Measurements from ENCODE around the gene EEFSEC.

The EEFSEC gene

DNA sequence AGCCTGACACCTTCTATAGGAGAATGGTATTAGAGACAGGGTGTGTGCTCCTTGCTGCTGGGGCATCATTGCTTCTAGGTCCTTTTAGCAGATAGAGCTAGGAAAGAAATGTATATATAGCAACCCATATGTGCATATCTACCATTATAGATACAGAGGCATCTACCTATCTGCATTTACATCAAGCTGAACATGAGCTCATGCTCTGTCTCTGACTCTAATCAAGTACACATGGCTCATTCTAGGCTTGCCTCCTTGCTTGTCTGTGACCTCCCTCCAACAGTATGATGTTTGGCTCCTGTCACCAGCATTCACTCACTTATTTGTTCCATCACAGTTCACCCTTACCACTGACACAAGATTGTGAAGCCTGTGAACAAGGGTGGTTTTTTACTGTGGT is 133.4 kb downstream of the EEFSEC start:
- H3K4me3 ChIP-seq (ENCODE audit: low read length) = no peak overlapping the region
- H3K36me3 ChIP-seq (ENCODE audit: control insufficient read depth, insufficient read depth, low read length) = no peaks in the 10 kb centered on the region
- H2BK15ac ChIP-seq (replicated peaks; ENCODE audit: low read depth) = no peak overlapping the region
- no peak overlapping the region for H3K23ac ChIP-seq (ENCODE audit: low read length)
- H3K79me2 ChIP-seq (ENCODE audit: control insufficient read depth, insufficient read depth, low read length) = no peaks in the 10 kb centered on the region
- H2BK120ac ChIP-seq (ENCODE audit: low read depth, low read length) = no peak overlapping the region
- H3K4ac ChIP-seq (ENCODE audit: low read depth, low read length) = no peak overlapping the region
- H3K9ac ChIP-seq (ENCODE audit: low read length) = no peak overlapping the region
- H3K4me1 ChIP-seq (ENCODE audit: control insufficient read depth, low read depth, low read length) = no peaks in the 10 kb centered on the region
- H2BK5ac ChIP-seq (ENCODE audit: low read length) = no peak overlapping the region
- no peak overlapping the region for H4K8ac ChIP-seq (ENCODE audit: low read depth, low read length)
- no peaks in the 10 kb centered on the region for H3K27me3 ChIP-seq (ENCODE audit: insufficient read depth, low read length, poor library complexity)
- H4K5ac ChIP-seq (ENCODE audit: low read length) = no peak overlapping the region
- no peak overlapping the region for H3K18ac ChIP-seq (ENCODE audit: low read length)
- no peak overlapping the region for H3K56ac ChIP-seq (ENCODE audit: low read length)
- no peak for DNase-seq
- no peak overlapping the region for H3K4me2 ChIP-seq (ENCODE audit: low read length)
- H3K27ac ChIP-seq (ENCODE audit: low read depth, low read length) = no peak overlapping the region
- no peak overlapping the region for H2AK5ac ChIP-seq (ENCODE audit: low read length)
- H3K79me1 ChIP-seq (ENCODE audit: low read length) = no peaks in the 10 kb centered on the region

DNA sequence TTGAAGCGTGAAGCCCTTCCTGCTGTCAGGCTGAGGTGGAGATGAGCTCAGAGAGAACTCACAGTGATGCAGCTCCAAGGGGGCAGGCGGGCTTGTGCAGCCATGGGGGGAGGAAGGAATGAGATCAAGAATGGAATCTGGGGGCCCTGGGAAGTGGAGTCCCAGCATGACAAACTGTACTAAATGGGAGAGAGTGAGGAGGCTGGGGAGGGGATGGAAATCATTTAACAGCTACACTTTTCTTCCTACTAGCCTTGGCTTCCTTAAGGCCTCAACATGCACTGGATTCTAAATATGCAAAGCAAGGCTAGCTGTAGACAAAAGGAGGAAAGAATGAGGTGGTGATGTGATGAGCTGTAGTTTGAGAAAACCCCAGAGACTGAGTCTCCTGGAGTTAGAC is 133.9 kb downstream of the EEFSEC start:
- no peak overlapping the region for H3K56ac ChIP-seq (ENCODE audit: low read length)
- no peak overlapping the region for H3K4me2 ChIP-seq (ENCODE audit: low read length)
- no peak overlapping the region for H4K8ac ChIP-seq (ENCODE audit: low read depth, low read length)
- no peaks in the 10 kb centered on the region for H3K79me1 ChIP-seq (ENCODE audit: low read length)
- no peak overlapping the region for H3K4me3 ChIP-seq (ENCODE audit: low read length)
- no peaks in the 10 kb centered on the region for H3K36me3 ChIP-seq (ENCODE audit: control insufficient read depth, insufficient read depth, low read length)
- no peak overlapping the region for H2AK5ac ChIP-seq (ENCODE audit: low read length)
- no peak overlapping the region for H3K23ac ChIP-seq (ENCODE audit: low read length)
- H2BK120ac ChIP-seq (ENCODE audit: low read depth, low read length) = no peak overlapping the region
- H3K4ac ChIP-seq (ENCODE audit: low read depth, low read length) = no peak overlapping the region
- no CpG with 5 or more reads among the region's 2 CpGs for WGBS (ENCODE audit: extremely low coverage, insufficient coverage, low lambda C conversion rate)
- DNase-seq = no peak
- H3K18ac ChIP-seq (ENCODE audit: low read length) = no peak overlapping the region
- H3K4me1 ChIP-seq (ENCODE audit: control insufficient read depth, low read depth, low read length) = no peaks in the 10 kb centered on the region
- H3K9ac ChIP-seq (ENCODE audit: low read length) = no peak overlapping the region
- no peaks in the 10 kb centered on the region for H3K27me3 ChIP-seq (ENCODE audit: insufficient read depth, low read length, poor library complexity)
- no peaks in the 10 kb centered on the region for H3K79me2 ChIP-seq (ENCODE audit: control insufficient read depth, insufficient read depth, low read length)
- no peak overlapping the region for H2BK15ac ChIP-seq (replicated peaks; ENCODE audit: low read depth)
- H4K5ac ChIP-seq (ENCODE audit: low read length) = no peak overlapping the region
- no peak overlapping the region for H3K27ac ChIP-seq (ENCODE audit: low read depth, low read length)
- no peak overlapping the region for H2BK5ac ChIP-seq (ENCODE audit: low read length)

DNA sequence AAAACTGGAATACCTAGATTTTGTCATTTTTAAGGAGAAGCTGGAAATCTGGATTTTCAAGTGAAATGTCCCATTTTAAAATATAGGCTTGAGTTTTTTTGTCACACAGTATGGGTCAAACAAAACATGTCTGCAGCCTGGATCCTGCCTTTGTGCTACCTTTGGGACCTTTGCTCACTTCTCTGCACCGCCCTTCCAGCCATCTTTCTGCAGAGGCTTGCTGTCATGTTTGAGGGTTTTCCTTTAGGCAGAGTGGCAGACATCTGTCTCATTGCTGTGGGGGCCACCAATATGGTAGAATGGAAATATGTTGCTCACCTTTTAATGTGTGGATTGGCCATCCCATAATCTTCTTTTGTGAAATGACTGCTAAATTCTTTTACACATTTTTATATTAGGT is 136.3 kb downstream of the EEFSEC start:
- DNase-seq = no peak
- Histone ChIP-seq H3K56ac (ENCODE audit: low read length) (no peak overlapping the region), H2BK5ac (ENCODE audit: low read length) (no peak overlapping the region)

DNA sequence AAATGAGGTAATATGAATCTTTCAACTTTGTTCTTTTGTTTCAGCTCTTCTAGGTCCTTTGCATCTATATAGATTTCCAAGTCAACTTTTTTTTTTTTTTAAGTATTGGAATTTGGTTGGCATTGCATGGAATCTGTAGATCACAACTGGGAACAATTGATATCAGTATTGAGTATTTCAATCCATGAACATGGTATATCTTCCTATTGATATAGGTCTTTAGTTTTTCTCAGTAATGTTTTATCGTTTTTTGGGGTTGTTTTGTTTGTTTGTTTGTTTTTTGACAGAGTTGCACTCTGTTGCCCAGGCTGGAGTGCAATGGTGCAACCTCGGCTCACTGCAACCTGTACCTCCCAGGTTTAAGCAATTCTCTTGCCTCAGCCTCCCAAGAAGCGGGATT is 137.2 kb downstream of the EEFSEC start:
- no peak overlapping the region for H3K27ac ChIP-seq (ENCODE audit: low read depth, low read length)
- H3K4me1 ChIP-seq (ENCODE audit: control insufficient read depth, low read depth, low read length) = no peaks in the 10 kb centered on the region
- no peak overlapping the region for H2BK5ac ChIP-seq (ENCODE audit: low read length)
- H3K79me1 ChIP-seq (ENCODE audit: low read length) = no peaks in the 10 kb centered on the region
- no peak overlapping the region for H2AK5ac ChIP-seq (ENCODE audit: low read length)
- no peak overlapping the region for H3K23ac ChIP-seq (ENCODE audit: low read length)
- no peak overlapping the region for H2BK15ac ChIP-seq (replicated peaks; ENCODE audit: low read depth)
- no peak overlapping the region for H3K18ac ChIP-seq (ENCODE audit: low read length)
- H2BK120ac ChIP-seq (ENCODE audit: low read depth, low read length) = no peak overlapping the region
- H3K36me3 ChIP-seq (ENCODE audit: control insufficient read depth, insufficient read depth, low read length) = no peaks in the 10 kb centered on the region
- no peak overlapping the region for H4K8ac ChIP-seq (ENCODE audit: low read depth, low read length)
- no CpG with 5 or more reads among the region's 3 CpGs for WGBS (ENCODE audit: extremely low coverage, insufficient coverage, low lambda C conversion rate)
- H3K79me2 ChIP-seq (ENCODE audit: control insufficient read depth, insufficient read depth, low read length) = no peaks in the 10 kb centered on the region
- H3K27me3 ChIP-seq (ENCODE audit: insufficient read depth, low read length, poor library complexity) = no peaks in the 10 kb centered on the region
- no peak overlapping the region for H3K4ac ChIP-seq (ENCODE audit: low read depth, low read length)
- no peak overlapping the region for H3K9ac ChIP-seq (ENCODE audit: low read length)
- no peak overlapping the region for H3K4me2 ChIP-seq (ENCODE audit: low read length)
- no peak overlapping the region for H3K56ac ChIP-seq (ENCODE audit: low read length)
- DNase-seq = no peak
- no peak overlapping the region for H3K4me3 ChIP-seq (ENCODE audit: low read length)
- H4K5ac ChIP-seq (ENCODE audit: low read length) = no peak overlapping the region

More for the DNA sequence above, 136.3 kb downstream of the EEFSEC start:
- no peak overlapping the region for H2BK15ac ChIP-seq (replicated peaks; ENCODE audit: low read depth)
- no peaks in the 10 kb centered on the region for H3K27me3 ChIP-seq (ENCODE audit: insufficient read depth, low read length, poor library complexity)
- H3K9ac ChIP-seq (ENCODE audit: low read length) = no peak overlapping the region
- no peak overlapping the region for H3K27ac ChIP-seq (ENCODE audit: low read depth, low read length)
- H3K79me1 ChIP-seq (ENCODE audit: low read length) = no peaks in the 10 kb centered on the region
- H3K79me2 ChIP-seq (ENCODE audit: control insufficient read depth, insufficient read depth, low read length) = no peaks in the 10 kb centered on the region
- no CpG with 5 or more reads among the region's 1 CpG for WGBS (ENCODE audit: extremely low coverage, insufficient coverage, low lambda C conversion rate)
- H3K4me2 ChIP-seq (ENCODE audit: low read length) = no peak overlapping the region
- no peaks in the 10 kb centered on the region for H3K4me1 ChIP-seq (ENCODE audit: control insufficient read depth, low read depth, low read length)
- no peak overlapping the region for H3K4me3 ChIP-seq (ENCODE audit: low read length)
- H3K36me3 ChIP-seq (ENCODE audit: control insufficient read depth, insufficient read depth, low read length) = no peaks in the 10 kb centered on the region
- H4K8ac ChIP-seq (ENCODE audit: low read depth, low read length) = no peak overlapping the region
- H3K4ac ChIP-seq (ENCODE audit: low read depth, low read length) = no peak overlapping the region
- H2AK5ac ChIP-seq (ENCODE audit: low read length) = no peak overlapping the region
- H4K5ac ChIP-seq (ENCODE audit: low read length) = no peak overlapping the region
- H2BK120ac ChIP-seq (ENCODE audit: low read depth, low read length) = no peak overlapping the region
- H3K23ac ChIP-seq (ENCODE audit: low read length) = no peak overlapping the region
- H3K18ac ChIP-seq (ENCODE audit: low read length) = no peak overlapping the region

DNA sequence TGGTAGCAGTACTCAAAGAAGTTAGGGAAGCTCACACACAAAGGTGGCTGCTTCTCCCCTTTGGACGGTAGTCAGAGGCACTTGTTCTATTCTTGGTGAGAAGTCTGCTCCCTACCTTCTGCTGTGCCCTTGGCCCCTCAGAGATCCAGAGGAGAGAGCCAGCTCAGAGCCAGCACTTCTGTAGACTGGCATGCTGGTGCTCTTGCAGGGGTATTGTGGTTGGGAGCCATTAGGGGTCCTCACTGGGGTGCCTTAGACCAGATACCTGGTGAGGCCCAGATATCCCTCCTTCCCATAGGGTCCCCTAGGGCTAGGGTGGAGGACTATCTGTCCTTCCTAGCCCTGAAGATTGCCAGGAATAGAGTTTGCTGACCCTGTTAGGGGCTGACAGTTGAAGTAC is 140.6 kb downstream of the EEFSEC start:
- H3K23ac ChIP-seq (ENCODE audit: low read length) = no peak overlapping the region
- H2BK5ac ChIP-seq (ENCODE audit: low read length) = no peak overlapping the region
- no peak overlapping the region for H3K4me3 ChIP-seq (ENCODE audit: low read length)
- no peak overlapping the region for H3K27ac ChIP-seq (ENCODE audit: low read depth, low read length)
- no peaks in the 10 kb centered on the region for H3K79me1 ChIP-seq (ENCODE audit: low read length)
- no peak overlapping the region for H3K9ac ChIP-seq (ENCODE audit: low read length)
- H3K4me2 ChIP-seq (ENCODE audit: low read length) = no peak overlapping the region
- H4K8ac ChIP-seq (ENCODE audit: low read depth, low read length) = no peak overlapping the region
- no peaks in the 10 kb centered on the region for H3K79me2 ChIP-seq (ENCODE audit: control insufficient read depth, insufficient read depth, low read length)
- no peak overlapping the region for H2BK15ac ChIP-seq (replicated peaks; ENCODE audit: low read depth)
- no peaks in the 10 kb centered on the region for H3K36me3 ChIP-seq (ENCODE audit: control insufficient read depth, insufficient read depth, low read length)
- H3K56ac ChIP-seq (ENCODE audit: low read length) = no peak overlapping the region
- no peak overlapping the region for H3K18ac ChIP-seq (ENCODE audit: low read length)
- no CpG with 5 or more reads among the region's 1 CpG for WGBS (ENCODE audit: extremely low coverage, insufficient coverage, low lambda C conversion rate)
- no peak overlapping the region for H2AK5ac ChIP-seq (ENCODE audit: low read length)
- H4K5ac ChIP-seq (ENCODE audit: low read length) = no peak overlapping the region
- no peaks in the 10 kb centered on the region for H3K27me3 ChIP-seq (ENCODE audit: insufficient read depth, low read length, poor library complexity)
- no peak overlapping the region for H2BK120ac ChIP-seq (ENCODE audit: low read depth, low read length)
- no peak overlapping the region for H3K4ac ChIP-seq (ENCODE audit: low read depth, low read length)
- H3K4me1 ChIP-seq (ENCODE audit: control insufficient read depth, low read depth, low read length) = no peaks in the 10 kb centered on the region
- no peak for DNase-seq

DNA sequence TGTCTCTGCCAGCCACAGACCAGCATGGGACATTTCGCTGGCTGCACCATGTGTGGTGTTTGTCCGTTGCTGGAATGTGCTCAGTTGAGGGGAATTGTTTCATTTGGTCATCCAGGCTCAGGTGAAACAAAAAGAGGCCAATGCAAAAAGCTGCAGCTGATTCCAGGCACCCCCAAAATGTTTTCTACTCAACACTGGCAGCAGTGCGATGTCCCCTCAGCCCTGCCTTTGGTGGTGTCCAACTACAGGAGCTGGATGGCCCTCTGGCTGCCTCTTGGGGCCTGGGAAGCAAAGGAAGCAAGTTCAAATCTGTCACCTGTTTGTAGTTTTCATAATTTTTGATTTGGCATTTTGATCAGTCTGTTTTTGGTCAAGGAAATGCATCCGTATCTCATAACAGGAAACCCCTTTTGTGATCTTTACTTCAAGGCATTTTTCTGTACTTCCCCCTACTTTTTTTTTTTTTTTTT is 141.8 kb downstream of the EEFSEC start:
- Histone ChIP-seq H3K27ac (ENCODE audit: low read depth, low read length) (no peak overlapping the region), H4K5ac (ENCODE audit: low read length) (no peak overlapping the region), H3K18ac (ENCODE audit: low read length) (no peak overlapping the region), H2BK120ac (ENCODE audit: low read depth, low read length) (no peak overlapping the region), H3K4ac (ENCODE audit: low read depth, low read length) (no peak overlapping the region), H3K36me3 (ENCODE audit: control insufficient read depth, insufficient read depth, low read length) (no peaks in the 10 kb centered on the region), H3K27me3 (ENCODE audit: insufficient read depth, low read length, poor library complexity) (no peaks in the 10 kb centered on the region), H3K79me2 (ENCODE audit: control insufficient read depth, insufficient read depth, low read length) (no peaks in the 10 kb centered on the region), H3K56ac (ENCODE audit: low read length) (no peak overlapping the region), H3K9ac (ENCODE audit: low read length) (no peak overlapping the region), H3K4me1 (ENCODE audit: control insufficient read depth, low read depth, low read length) (no peaks in the 10 kb centered on the region), H3K4me2 (ENCODE audit: low read length) (no peak overlapping the region), H2AK5ac (ENCODE audit: low read length) (no peak overlapping the region), H3K4me3 (ENCODE audit: low read length) (no peak overlapping the region), H3K79me1 (ENCODE audit: low read length) (no peaks in the 10 kb centered on the region), H2BK5ac (ENCODE audit: low read length) (no peak overlapping the region), H3K23ac (ENCODE audit: low read length) (no peak overlapping the region), H4K8ac (ENCODE audit: low read depth, low read length) (no peak overlapping the region), H2BK15ac (replicated peaks; ENCODE audit: low read depth) (no peak overlapping the region)
- DNase-seq = no peak
- WGBS (ENCODE audit: extremely low coverage, insufficient coverage, low lambda C conversion rate) = no CpG with 5 or more reads among the region's 4 CpGs

Measured in mesendoderm (in vitro differentiated cells).